Measurements from ENCODE around the gene TSPEAR. TPM values are rescaled to one million over a fixed set of nuclear protein-coding genes. Genes with fewer than 3 reads are reported as not detected.

The TSPEAR gene
- total and polyA plus RNA-seq, 2 of the 13 experiments (the other 11 are each of a cell fraction or from before 2014, with no cell fraction given) = 0.07 to 0.32 TPM

- TF ChIP-seq MYNN (CRISPR knock-in tag; IDR thresholded peaks at IDR 0.05; ENCODE audit: low read depth) (no peak), DMAP1 (CRISPR knock-in tag; IDR thresholded peaks at IDR 0.05) (0 out of 2 replicates have a peak, but pooled peaks have one; percentile 11), ZNF367 (CRISPR knock-in tag; IDR thresholded peaks at IDR 0.05; ENCODE audit: borderline replicate concordance) (no peak), AKAP8 (CRISPR knock-in tag; IDR thresholded peaks at IDR 0.05) (no peak), ZNF782 (CRISPR knock-in tag; IDR thresholded peaks at IDR 0.05; ENCODE audit: borderline replicate concordance) (no peak), ZBTB7B (CRISPR knock-in tag; IDR thresholded peaks at IDR 0.05) (0 out of 2 replicates have a peak, but pooled peaks have one; percentile 38), ZNF30 (CRISPR knock-in tag; IDR thresholded peaks at IDR 0.05) (no peak), ARID2 (CRISPR knock-in tag; IDR thresholded peaks at IDR 0.05; ENCODE audit: borderline replicate concordance) (no peak), ZNF687 (CRISPR knock-in tag; IDR thresholded peaks at IDR 0.05) (peak; percentile 91), MAZ (IDR thresholded peaks at IDR 0.05; ENCODE audit: borderline replicate concordance, low read depth, low read length) (no peak), MAZ (CRISPR knock-in tag; IDR thresholded peaks at IDR 0.05; ENCODE audit: low read depth) (peak; percentile 73), IRX3 (CRISPR knock-in tag; IDR thresholded peaks at IDR 0.05; ENCODE audit: borderline replicate concordance, low read depth) (no peak), NFIC (IDR thresholded peaks at IDR 0.05; ENCODE audit: low read length) (no peak), REPIN1 (CRISPR knock-in tag; IDR thresholded peaks at IDR 0.05; ENCODE audit: borderline replicate concordance, low read depth) (0 out of 2 replicates have a peak, but pooled peaks have one; percentile 56), DZIP1 (CRISPR knock-in tag; IDR thresholded peaks at IDR 0.05) (no peak), ZNF232 (CRISPR knock-in tag; IDR thresholded peaks at IDR 0.05; ENCODE audit: borderline replicate concordance) (no peak), ZNF552 (CRISPR knock-in tag; IDR thresholded peaks at IDR 0.05; ENCODE audit: borderline replicate concordance) (no peak), SALL2 (CRISPR knock-in tag; IDR thresholded peaks at IDR 0.05) (no peak), POGK (CRISPR knock-in tag; conservative IDR thresholded peaks at IDR 0.05) (no peak), POLR2AphosphoS2 (IDR thresholded peaks at IDR 0.05; ENCODE audit: low read depth, low read length) (no peak), KDM5B (CRISPR knock-in tag; IDR thresholded peaks at IDR 0.05; ENCODE audit: borderline replicate concordance) (0 out of 2 replicates have a peak, but pooled peaks have one; percentile 47)
Observed at GRCh38 chr21:44574457-44575306, 136.7 kb downstream of the TSPEAR start (continued).
